HepG2 (cell line): ENCODE measurements around the gene ALDH1L2. TPM values are rescaled to one million over a fixed set of nuclear protein-coding genes. Genes with fewer than 3 reads are reported as not detected.

ENCODE experiments used
- ATAC-seq: fragments of 200-7000 bp; cut with Tn5 transposase; 3 replicates; pipeline ENCODE4 v1.9.1; 2020; ENCODE audit warnings: mild to moderate bottlenecking, moderate library complexity
- BruUV-seq: library from RNA; stranded (reverse); fragments of 400-500 nt; replicated peaks from 2 replicates; lab custom pipeline; 2021; lab: Mats Ljungman, UMichigan
- CTCF ChIA-PET: fragments of 300-600 bp; formaldehyde crosslinking; extraction: SDS; loops from one replicate; lab custom pipeline; 2021; ENCODE audit warnings: low total read pairs, inconsistent platforms, low intra/inter-chr PET ratio; lab: Yijun Ruan, JAX
- POLR2A ChIA-PET: fragments of 350-600 bp; sonication (Branson Sonifier 250); formaldehyde crosslinking; loops from one replicate; lab custom pipeline; 2020; ENCODE audit warnings: antibody characterized with exemption, inconsistent platforms; lab: Yijun Ruan, JAX
- DNase-seq: peaks from one replicate; pipeline ENCODE4 v3.0.0-alpha.2; 2015; ENCODE audit warnings: low spot score
- FAIRE-seq: peaks from 3 replicates; lab custom pipeline; 2011; peaks lifted over from hg19 to GRCh38; lab: Jason Lieb, UNC
- H2AFZ ChIP-seq: one replicate; pipeline ENCODE4 v1.6.1; 2011; ENCODE audit warnings: low read length, inconsistent platforms
- H3K27ac ChIP-seq: fragments of 300-600 bp; 3 replicates; pipeline ENCODE4 v1.8.0; 2011; ENCODE audit warnings: mixed run types, mild to moderate bottlenecking, mixed read lengths, low read length, inconsistent platforms; ENCODE audit not compliant: insufficient read depth; ENCODE audit errors: extremely low read length
- H3K27me3 ChIP-seq, 2 experiments: fragments of 200-600 bp in 1 of 2; 2 replicates in 1 of 2; 3 replicates in 1 of 2; pipeline versions ENCODE4 v1.6.0 to v1.8.0; 2011; ENCODE audit warnings: low read length in 2 of 2, mild to moderate bottlenecking in 2 of 2, moderate library complexity in 2 of 2, inconsistent platforms in 1 of 2; ENCODE audit not compliant: insufficient read depth in 2 of 2, control insufficient read depth in 1 of 2
- H3K36me3 ChIP-seq, 2 experiments: fragments of 200-600 bp in 1 of 2; replicated peaks in 1 of 2; 2 replicates in 1 of 2; 3 replicates in 1 of 2; pipeline versions ENCODE4 v1.5.1 to v1.8.0; 2011; ENCODE audit warnings: low read length in 2 of 2, inconsistent platforms in 1 of 2; ENCODE audit not compliant: insufficient read depth in 2 of 2, control insufficient read depth in 1 of 2
- H3K4me1 ChIP-seq: 2 replicates; pipeline ENCODE4 v1.5.1; 2012; ENCODE audit warnings: low read length, inconsistent platforms; ENCODE audit not compliant: insufficient read depth
- H3K4me2 ChIP-seq: 2 replicates; pipeline ENCODE4 v1.6.0; 2011; ENCODE audit warnings: low read depth, low read length, inconsistent platforms
- H3K4me3 ChIP-seq, 3 experiments: fragments of 200-600 bp in 1 of 3; sonication (generic), shearing (Covaris generic) in 1 of 3; replicated peaks in 1 of 3; 2 replicates each; pipeline ENCODE4 v1.5.1; 2011 to 2016; ENCODE audit warnings: low read length in 3 of 3, inconsistent platforms in 2 of 3, low read depth in 2 of 3, mild to moderate bottlenecking in 2 of 3, control low read depth in 1 of 3, mixed read lengths in 1 of 3; ENCODE audit not compliant: insufficient read depth in 1 of 3
- H3K79me2 ChIP-seq: one replicate; pipeline ENCODE4 v1.6.1; 2011; ENCODE audit warnings: low read length, inconsistent platforms; ENCODE audit not compliant: insufficient read depth
- H3K9ac ChIP-seq: 2 replicates; pipeline ENCODE4 v1.6.0; 2011; ENCODE audit warnings: mild to moderate bottlenecking, low read depth, low read length, inconsistent platforms; ENCODE audit not compliant: insufficient read depth
- H3K9me3 ChIP-seq: 2 replicates; pipeline ENCODE4 v1.5.1; 2012; ENCODE audit warnings: mild to moderate bottlenecking, low read length
- H4K20me1 ChIP-seq: 2 replicates; pipeline ENCODE4 v1.6.0; 2011; ENCODE audit warnings: inconsistent platforms, mild to moderate bottlenecking, low read length, moderate library complexity; ENCODE audit not compliant: insufficient read depth
- KDM6A ChIP-seq: IDR thresholded peaks from 2 replicates; pipeline ENCODE4 v1.6.1; 2016; ENCODE audit warnings: low read depth
- SOX6 ChIP-seq, 2 experiments: fragments of 450-650 bp in 1 of 2; sonication (generic) in 1 of 2; formaldehyde crosslinking in 1 of 2; IDR thresholded peaks; 2 replicates each; pipeline versions ENCODE4 v1.4.0 to v1.6.1; 2017 to 2020; ENCODE audit warnings: antibody characterized with exemption in 1 of 2, mild to moderate bottlenecking in 1 of 2, missing genetic modification reagents in 1 of 2
- TCF12 ChIP-seq, 2 experiments: fragments of 450-650 bp in 1 of 2; sonication (generic) in 1 of 2; formaldehyde crosslinking in 1 of 2; IDR thresholded peaks; 2 replicates each; pipeline versions ENCODE4 v1.6.1 to v1.8.0; 2017 to 2022; ENCODE audit warnings: antibody characterized with exemption in 1 of 2, mild to moderate bottlenecking in 1 of 2, missing genetic modification reagents in 1 of 2, moderate library complexity in 1 of 2
- ZNF263 ChIP-seq: sonication (generic); formaldehyde crosslinking; IDR thresholded peaks from 2 replicates; pipeline ENCODE4 v1.4.0; 2020; ENCODE audit warnings: missing genetic modification reagents
- WGBS: methylation state at CpG from one replicate; pipeline ENCODE4 v1.1.6; 2017; ENCODE audit warnings: low lambda C conversion rate; 5-methylcytosine and 5-hydroxymethylcytosine counted together
- in situ Hi-C: cut with HindIII; loops from 2 replicates; pipeline ENCODE4 v1.10.0; 2017; ENCODE audit warnings: low pct_unique_long_range_greater_than_20kb; ENCODE audit not compliant: extremely low pct_ligation_motif_present
- intact Hi-C: fragments of 100-400 bp; cut with micrococcal nuclease; formaldehyde crosslinking; loops from one replicate; pipeline ENCODE4 v1.10.0; 2022; ENCODE audit not compliant: unreplicated experiment
- polyA plus RNA-seq, 8 experiments: library from polyadenylated mRNA; depleted of rRNA in 3 of 8; stranded (reverse) in 7 of 8; unstranded in 1 of 8; fragments of >200 nt; fragmentation: Illumina TruSeq in 4 of 8; extraction: Trizol in 4 of 8; gene quantifications; 2 replicates each; pipeline versions ENCODE4 v1.2.1 to v1.2.3, GENCODE V29; 2011 to 2016; ENCODE audit warnings: low read depth in 4 of 8, missing spikeins in 1 of 8, mixed read lengths in 1 of 8; ENCODE audit not compliant: insufficient read depth in 1 of 8
- total RNA-seq, 5 experiments: library from RNA; depleted of rRNA; stranded (reverse); fragments of >200 nt; fragmentation: Illumina TruSeq; extraction: Trizol; gene quantifications; 2 replicates each; pipeline ENCODE4 v1.2.3, GENCODE V29; 2016; ENCODE audit warnings: low read depth in 1 of 5
- TF ChIP-seq, protein P1 (sequence below): sonication (generic); formaldehyde crosslinking; IDR thresholded peaks from 2 replicates; pipeline ENCODE4 v1.5.0; 2020; ENCODE audit warnings: mild to moderate bottlenecking, missing genetic modification reagents, moderate library complexity
- TF ChIP-seq, protein P2 (sequence below): sonication (generic); formaldehyde crosslinking; IDR thresholded peaks from 2 replicates; pipeline ENCODE4 v1.9.0; 2021; ENCODE audit warnings: mild to moderate bottlenecking, missing genetic modification reagents
- TF ChIP-seq, protein P3 (sequence below): IDR thresholded peaks from 2 replicates; pipeline ENCODE4 v1.6.1; 2016
- TF ChIP-seq, protein P4 (sequence below): sonication (generic); formaldehyde crosslinking; IDR thresholded peaks from 2 replicates; pipeline ENCODE4 v1.4.0; 2020; ENCODE audit warnings: missing genetic modification reagents, borderline replicate concordance

Gene ALDH1L2
- total and polyA plus RNA-seq, 2 of the 13 experiments (the other 11 are each of a cell fraction or from before 2014, with no cell fraction given): 0.40 to 4.6 TPM

DNA sequence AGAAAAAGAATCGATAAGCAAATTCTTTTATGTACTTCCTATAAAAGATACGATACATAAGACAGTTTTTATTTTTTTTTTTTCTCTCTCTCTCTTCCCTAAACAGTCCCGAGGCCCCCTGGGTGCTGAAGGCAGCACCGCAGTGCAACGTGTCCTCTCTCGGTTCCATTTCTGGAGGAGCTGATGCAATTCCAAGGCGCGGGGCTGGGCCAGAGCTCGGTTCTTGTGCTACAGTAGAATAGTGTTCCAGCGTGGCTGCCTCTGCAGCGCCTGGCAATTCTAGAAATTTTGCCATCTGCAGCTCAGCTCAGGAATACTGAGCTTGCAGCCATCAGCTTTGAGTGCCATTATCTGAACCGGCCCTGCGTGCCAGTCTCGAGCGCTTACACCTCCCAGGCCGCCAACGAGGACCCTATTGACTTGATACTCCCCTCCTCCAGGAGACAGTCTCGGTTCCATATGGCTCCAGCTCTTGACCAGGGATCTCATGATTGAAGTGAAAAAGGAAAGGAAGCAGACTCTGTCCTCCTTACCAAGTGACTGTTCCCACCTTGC is 630 bp downstream of the ALDH1L2 start (continued):
- TF ChIP-seq, protein P1, sequence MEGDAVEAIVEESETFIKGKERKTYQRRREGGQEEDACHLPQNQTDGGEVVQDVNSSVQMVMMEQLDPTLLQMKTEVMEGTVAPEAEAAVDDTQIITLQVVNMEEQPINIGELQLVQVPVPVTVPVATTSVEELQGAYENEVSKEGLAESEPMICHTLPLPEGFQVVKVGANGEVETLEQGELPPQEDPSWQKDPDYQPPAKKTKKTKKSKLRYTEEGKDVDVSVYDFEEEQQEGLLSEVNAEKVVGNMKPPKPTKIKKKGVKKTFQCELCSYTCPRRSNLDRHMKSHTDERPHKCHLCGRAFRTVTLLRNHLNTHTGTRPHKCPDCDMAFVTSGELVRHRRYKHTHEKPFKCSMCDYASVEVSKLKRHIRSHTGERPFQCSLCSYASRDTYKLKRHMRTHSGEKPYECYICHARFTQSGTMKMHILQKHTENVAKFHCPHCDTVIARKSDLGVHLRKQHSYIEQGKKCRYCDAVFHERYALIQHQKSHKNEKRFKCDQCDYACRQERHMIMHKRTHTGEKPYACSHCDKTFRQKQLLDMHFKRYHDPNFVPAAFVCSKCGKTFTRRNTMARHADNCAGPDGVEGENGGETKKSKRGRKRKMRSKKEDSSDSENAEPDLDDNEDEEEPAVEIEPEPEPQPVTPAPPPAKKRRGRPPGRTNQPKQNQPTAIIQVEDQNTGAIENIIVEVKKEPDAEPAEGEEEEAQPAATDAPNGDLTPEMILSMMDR (CRISPR knock-in tag): no peak
- TF ChIP-seq, protein P2, sequence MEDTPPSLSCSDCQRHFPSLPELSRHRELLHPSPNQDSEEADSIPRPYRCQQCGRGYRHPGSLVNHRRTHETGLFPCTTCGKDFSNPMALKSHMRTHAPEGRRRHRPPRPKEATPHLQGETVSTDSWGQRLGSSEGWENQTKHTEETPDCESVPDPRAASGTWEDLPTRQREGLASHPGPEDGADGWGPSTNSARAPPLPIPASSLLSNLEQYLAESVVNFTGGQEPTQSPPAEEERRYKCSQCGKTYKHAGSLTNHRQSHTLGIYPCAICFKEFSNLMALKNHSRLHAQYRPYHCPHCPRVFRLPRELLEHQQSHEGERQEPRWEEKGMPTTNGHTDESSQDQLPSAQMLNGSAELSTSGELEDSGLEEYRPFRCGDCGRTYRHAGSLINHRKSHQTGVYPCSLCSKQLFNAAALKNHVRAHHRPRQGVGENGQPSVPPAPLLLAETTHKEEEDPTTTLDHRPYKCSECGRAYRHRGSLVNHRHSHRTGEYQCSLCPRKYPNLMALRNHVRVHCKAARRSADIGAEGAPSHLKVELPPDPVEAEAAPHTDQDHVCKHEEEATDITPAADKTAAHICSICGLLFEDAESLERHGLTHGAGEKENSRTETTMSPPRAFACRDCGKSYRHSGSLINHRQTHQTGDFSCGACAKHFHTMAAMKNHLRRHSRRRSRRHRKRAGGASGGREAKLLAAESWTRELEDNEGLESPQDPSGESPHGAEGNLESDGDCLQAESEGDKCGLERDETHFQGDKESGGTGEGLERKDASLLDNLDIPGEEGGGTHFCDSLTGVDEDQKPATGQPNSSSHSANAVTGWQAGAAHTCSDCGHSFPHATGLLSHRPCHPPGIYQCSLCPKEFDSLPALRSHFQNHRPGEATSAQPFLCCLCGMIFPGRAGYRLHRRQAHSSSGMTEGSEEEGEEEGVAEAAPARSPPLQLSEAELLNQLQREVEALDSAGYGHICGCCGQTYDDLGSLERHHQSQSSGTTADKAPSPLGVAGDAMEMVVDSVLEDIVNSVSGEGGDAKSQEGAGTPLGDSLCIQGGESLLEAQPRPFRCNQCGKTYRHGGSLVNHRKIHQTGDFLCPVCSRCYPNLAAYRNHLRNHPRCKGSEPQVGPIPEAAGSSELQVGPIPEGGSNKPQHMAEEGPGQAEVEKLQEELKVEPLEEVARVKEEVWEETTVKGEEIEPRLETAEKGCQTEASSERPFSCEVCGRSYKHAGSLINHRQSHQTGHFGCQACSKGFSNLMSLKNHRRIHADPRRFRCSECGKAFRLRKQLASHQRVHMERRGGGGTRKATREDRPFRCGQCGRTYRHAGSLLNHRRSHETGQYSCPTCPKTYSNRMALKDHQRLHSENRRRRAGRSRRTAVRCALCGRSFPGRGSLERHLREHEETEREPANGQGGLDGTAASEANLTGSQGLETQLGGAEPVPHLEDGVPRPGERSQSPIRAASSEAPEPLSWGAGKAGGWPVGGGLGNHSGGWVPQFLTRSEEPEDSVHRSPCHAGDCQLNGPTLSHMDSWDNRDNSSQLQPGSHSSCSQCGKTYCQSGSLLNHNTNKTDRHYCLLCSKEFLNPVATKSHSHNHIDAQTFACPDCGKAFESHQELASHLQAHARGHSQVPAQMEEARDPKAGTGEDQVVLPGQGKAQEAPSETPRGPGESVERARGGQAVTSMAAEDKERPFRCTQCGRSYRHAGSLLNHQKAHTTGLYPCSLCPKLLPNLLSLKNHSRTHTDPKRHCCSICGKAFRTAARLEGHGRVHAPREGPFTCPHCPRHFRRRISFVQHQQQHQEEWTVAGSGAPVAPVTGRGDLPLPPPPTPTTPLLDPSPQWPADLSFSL (CRISPR knock-in tag): no peak
- TF ChIP-seq, all 625 proteins: peak for 5

DNA sequence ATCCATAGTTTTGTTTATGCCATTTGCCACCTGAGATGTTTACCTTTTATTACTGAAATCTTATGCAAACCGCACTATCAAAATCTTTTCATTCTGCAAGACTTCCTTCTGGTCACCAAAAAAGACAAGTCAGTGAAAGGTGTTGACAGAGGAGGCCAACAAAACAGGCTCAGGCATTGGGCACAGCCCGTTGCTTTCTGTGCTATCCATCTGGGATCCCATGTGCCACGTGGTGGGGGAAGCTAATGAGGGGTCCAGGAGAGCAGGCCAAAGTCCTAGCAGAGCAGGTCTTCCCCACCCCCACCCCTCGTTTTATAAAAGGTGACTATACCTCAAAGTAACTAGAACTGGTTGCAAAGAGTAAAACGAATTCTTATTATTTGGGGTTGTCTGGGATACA is 1.2 kb downstream of the ALDH1L2 start:
- peaks cover 16% of the 10 kb centered on the region for H3K4me1 ChIP-seq
- FAIRE-seq (no peak), DNase-seq (no peak), ATAC-seq (no peak)
- H3K36me3 ChIP-seq: no peaks in the 10 kb centered on the region
- no peak overlapping the region for H3K9ac ChIP-seq
- no peak overlapping the region for H2AFZ ChIP-seq
- ChIA-PET POLR2A (interaction anchor here (1.8 kb wide), 1 partner anchor 25 kb away, joined by 12 read pairs; the partner anchor contains the start of gene WASHC4), CTCF (no interaction called here)
- H3K4me3 ChIP-seq: peak overlapping the region in 2 of 3 experiments; percentile 6 to 67; a peak in 2 of 6 replicates
- no peaks in the 10 kb centered on the region for H3K79me2 ChIP-seq
- H3K9me3 ChIP-seq: no peaks in the 10 kb centered on the region
- H3K4me2 ChIP-seq: peak overlapping the region; percentile 86
- in situ Hi-C loops: no loop called here
- H4K20me1 ChIP-seq: no peaks in the 10 kb centered on the region
- BruUV-seq: no TSS peak
- WGBS: 20% methylated on average over 5 of the region's 5 CpGs
- no peak overlapping the region for H3K27ac ChIP-seq
- H3K27me3 ChIP-seq: peaks cover 0 to 5% of the 10 kb centered on the region in 2 experiments; a peak in 2 of 5 replicates
- intact Hi-C loops: no loop called here
- no peak for TF ChIP-seq TCF12 (IDR thresholded peaks at IDR 0.05)
- no peak for TF ChIP-seq TCF12 (CRISPR knock-in tag; IDR thresholded peaks at IDR 0.05)
- TF ChIP-seq, protein P3, sequence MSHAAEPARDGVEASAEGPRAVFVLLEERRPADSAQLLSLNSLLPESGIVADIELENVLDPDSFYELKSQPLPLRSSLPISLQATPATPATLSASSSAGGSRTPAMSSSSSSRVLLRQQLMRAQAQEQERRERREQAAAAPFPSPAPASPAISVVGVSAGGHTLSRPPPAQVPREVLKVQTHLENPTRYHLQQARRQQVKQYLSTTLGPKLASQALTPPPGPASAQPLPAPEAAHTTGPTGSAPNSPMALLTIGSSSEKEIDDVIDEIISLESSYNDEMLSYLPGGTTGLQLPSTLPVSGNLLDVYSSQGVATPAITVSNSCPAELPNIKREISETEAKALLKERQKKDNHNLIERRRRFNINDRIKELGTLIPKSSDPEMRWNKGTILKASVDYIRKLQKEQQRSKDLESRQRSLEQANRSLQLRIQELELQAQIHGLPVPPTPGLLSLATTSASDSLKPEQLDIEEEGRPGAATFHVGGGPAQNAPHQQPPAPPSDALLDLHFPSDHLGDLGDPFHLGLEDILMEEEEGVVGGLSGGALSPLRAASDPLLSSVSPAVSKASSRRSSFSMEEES (CRISPR knock-in tag): no peak
- TF ChIP-seq KDM6A (CRISPR knock-in tag): no peak
- TF ChIP-seq ZNF263 (CRISPR knock-in tag): no peak
- TF ChIP-seq, protein P4, sequence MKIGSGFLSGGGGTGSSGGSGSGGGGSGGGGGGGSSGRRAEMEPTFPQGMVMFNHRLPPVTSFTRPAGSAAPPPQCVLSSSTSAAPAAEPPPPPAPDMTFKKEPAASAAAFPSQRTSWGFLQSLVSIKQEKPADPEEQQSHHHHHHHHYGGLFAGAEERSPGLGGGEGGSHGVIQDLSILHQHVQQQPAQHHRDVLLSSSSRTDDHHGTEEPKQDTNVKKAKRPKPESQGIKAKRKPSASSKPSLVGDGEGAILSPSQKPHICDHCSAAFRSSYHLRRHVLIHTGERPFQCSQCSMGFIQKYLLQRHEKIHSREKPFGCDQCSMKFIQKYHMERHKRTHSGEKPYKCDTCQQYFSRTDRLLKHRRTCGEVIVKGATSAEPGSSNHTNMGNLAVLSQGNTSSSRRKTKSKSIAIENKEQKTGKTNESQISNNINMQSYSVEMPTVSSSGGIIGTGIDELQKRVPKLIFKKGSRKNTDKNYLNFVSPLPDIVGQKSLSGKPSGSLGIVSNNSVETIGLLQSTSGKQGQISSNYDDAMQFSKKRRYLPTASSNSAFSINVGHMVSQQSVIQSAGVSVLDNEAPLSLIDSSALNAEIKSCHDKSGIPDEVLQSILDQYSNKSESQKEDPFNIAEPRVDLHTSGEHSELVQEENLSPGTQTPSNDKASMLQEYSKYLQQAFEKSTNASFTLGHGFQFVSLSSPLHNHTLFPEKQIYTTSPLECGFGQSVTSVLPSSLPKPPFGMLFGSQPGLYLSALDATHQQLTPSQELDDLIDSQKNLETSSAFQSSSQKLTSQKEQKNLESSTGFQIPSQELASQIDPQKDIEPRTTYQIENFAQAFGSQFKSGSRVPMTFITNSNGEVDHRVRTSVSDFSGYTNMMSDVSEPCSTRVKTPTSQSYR (CRISPR knock-in tag): 0 out of 2 replicates have a peak, but pooled peaks have one; percentile 53
- TF ChIP-seq SOX6 (IDR thresholded peaks at IDR 0.05): no peak
- TF ChIP-seq SOX6 (CRISPR knock-in tag; IDR thresholded peaks at IDR 0.05): no peak
